ENCODE results near the gene HOXA4. TPM values are rescaled to one million over a fixed set of nuclear protein-coding genes. Genes with fewer than 3 reads are reported as not detected.

Gene HOXA4
- total and polyA plus RNA-seq, 10 of the 15 experiments (the other 5 are each of a cell fraction or from before 2014, with no cell fraction given), result 0.07 TPM; not detected in 9

DNA sequence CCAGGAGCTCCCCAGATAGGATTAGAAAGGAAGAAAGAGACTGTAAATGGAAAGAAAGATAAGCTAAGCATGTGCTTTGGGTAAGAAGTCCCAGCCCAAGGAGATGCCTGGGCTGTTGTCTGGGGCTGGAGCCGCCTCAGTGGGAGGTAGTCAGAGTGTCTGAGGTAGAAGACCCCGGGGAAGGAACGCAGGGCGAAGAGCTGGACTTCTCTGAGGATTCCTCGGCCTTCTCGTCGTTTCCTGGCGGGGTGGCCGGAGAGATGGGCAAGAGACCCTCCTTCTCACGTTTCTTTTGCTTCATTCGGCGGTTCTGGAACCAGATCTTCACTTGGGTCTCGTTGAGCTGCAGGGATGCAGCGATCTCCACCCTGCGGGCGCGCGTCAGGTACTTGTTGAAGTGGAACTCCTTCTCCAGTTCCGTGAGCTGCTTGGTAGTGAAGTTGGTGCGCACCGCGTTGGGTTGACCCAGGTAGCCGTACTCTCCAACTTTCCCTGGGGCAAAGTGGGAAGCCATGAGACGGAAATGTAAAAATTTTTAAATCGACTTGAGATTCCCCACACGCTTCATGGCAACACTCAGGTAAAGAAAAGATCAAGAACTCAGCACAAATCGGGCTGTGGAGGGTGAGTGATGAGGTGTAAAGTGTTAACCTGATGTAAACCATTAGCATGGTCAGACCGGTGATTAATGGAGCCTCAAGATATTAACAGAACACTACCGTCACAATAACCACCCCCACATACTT, 36.1 kb downstream of the HOXA4 start:
- H4K20me1 ChIP-seq (ENCODE audit: control insufficient read depth, insufficient read depth), result no peaks in the 10 kb centered on the region
- DNase-seq (ENCODE audit: low read depth, low spot score), result no peak
- intact Hi-C loops (cut with micrococcal nuclease; ENCODE audit: unreplicated experiment), result no loop called here
- peaks cover 0 to 10% of the 10 kb centered on the region in 2 experiments; a peak in 3 of 4 replicates for H3K27me3 ChIP-seq (replicated peaks in 1 of 2; ENCODE audit: control insufficient read depth in 2 of 2, insufficient read depth in 2 of 2, low read length in 1 of 2)
- in situ Hi-C loops (cut with MboI), result no loop called here
- BruUV-seq (replicated peaks), result no TSS peak
- no peaks in the 10 kb centered on the region for H3K36me3 ChIP-seq (ENCODE audit: control insufficient read depth in 2 of 2, insufficient read depth in 2 of 2, low read length in 1 of 2)
- TF ChIP-seq SREBF2 (IDR thresholded peaks at IDR 0.05; ENCODE audit: low read length) (no peak), JUNB (IDR thresholded peaks at IDR 0.05) (no peak), CHD1 (IDR thresholded peaks at IDR 0.05; ENCODE audit: low read depth, low read length) (no peak), NFXL1 (IDR thresholded peaks at IDR 0.05; ENCODE audit: borderline replicate concordance) (no peak), POLR2AphosphoS2 (IDR thresholded peaks at IDR 0.05; ENCODE audit: low read depth, low read length) (no peak), ZNF24 (IDR thresholded peaks at IDR 0.05) (no peak), SUPT20H (IDR thresholded peaks at IDR 0.05; ENCODE audit: borderline replicate concordance, control insufficient read depth, low read depth, low read length) (no peak)
- TF ChIP-seq, protein P1, sequence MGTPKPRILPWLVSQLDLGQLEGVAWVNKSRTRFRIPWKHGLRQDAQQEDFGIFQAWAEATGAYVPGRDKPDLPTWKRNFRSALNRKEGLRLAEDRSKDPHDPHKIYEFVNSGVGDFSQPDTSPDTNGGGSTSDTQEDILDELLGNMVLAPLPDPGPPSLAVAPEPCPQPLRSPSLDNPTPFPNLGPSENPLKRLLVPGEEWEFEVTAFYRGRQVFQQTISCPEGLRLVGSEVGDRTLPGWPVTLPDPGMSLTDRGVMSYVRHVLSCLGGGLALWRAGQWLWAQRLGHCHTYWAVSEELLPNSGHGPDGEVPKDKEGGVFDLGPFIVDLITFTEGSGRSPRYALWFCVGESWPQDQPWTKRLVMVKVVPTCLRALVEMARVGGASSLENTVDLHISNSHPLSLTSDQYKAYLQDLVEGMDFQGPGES (IDR thresholded peaks at IDR 0.05), result no peak
- TF ChIP-seq, protein P2, sequence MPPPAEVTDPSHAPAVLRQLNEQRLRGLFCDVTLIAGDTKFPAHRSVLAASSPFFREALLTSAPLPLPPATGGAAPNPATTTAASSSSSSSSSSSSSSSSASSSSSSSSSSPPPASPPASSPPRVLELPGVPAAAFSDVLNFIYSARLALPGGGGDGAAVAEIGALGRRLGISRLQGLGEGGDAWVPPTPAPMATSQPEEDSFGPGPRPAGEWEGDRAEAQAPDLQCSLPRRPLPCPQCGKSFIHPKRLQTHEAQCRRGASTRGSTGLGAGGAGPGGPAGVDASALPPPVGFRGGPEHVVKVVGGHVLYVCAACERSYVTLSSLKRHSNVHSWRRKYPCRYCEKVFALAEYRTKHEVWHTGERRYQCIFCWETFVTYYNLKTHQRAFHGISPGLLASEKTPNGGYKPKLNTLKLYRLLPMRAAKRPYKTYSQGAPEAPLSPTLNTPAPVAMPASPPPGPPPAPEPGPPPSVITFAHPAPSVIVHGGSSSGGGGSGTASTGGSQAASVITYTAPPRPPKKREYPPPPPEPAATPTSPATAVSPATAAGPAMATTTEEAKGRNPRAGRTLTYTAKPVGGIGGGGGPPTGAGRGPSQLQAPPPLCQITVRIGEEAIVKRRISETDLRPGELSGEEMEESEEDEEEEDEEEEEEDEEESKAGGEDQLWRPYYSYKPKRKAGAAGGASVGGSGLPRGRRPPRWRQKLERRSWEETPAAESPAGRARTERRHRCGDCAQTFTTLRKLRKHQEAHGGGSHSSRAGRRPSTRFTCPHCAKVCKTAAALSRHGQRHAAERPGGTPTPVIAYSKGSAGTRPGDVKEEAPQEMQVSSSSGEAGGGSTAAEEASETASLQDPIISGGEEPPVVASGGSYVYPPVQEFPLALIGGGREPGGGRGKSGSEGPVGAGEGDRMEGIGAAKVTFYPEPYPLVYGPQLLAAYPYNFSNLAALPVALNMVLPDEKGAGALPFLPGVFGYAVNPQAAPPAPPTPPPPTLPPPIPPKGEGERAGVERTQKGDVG (CRISPR knock-in tag; IDR thresholded peaks at IDR 0.05), result no peak
- TF ChIP-seq, protein P3, sequence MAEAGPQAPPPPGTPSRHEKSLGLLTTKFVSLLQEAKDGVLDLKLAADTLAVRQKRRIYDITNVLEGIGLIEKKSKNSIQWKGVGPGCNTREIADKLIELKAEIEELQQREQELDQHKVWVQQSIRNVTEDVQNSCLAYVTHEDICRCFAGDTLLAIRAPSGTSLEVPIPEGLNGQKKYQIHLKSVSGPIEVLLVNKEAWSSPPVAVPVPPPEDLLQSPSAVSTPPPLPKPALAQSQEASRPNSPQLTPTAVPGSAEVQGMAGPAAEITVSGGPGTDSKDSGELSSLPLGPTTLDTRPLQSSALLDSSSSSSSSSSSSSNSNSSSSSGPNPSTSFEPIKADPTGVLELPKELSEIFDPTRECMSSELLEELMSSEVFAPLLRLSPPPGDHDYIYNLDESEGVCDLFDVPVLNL (IDR thresholded peaks at IDR 0.05; ENCODE audit: low read depth, low read length), result no peak
- H3K27ac ChIP-seq (ENCODE audit: control insufficient read depth, insufficient read depth), result no peak overlapping the region
- POLR2A ChIA-PET, result interaction anchor here (0.6 to 1.4 kb wide), 5 partner anchors 9 to 344 kb away, joined by 3 to 5 read pairs (median 4); partner anchors contain the start of gene SKAP2
- no peaks in the 10 kb centered on the region for H3K79me2 ChIP-seq (ENCODE audit: control insufficient read depth, insufficient read depth, low read length)
- CTCF ChIA-PET, result interaction anchor here (0.9 to 3.4 kb wide), 5 partner anchors 11 to 241 kb away, joined by 3 to 18 read pairs (median 3); no protein-coding TSS in a partner anchor
- FAIRE-seq, result no peak
- no peak overlapping the region for H3K9ac ChIP-seq (ENCODE audit: control insufficient read depth, insufficient read depth, low read length)
- H3K9me3 ChIP-seq (replicated peaks; ENCODE audit: control insufficient read depth, insufficient read depth, low read length), result no peaks in the 10 kb centered on the region
- WGBS (ENCODE audit: insufficient coverage, insufficient replicate concordance, low lambda C conversion rate, missing lambda C conversion rate), result 89% methylated on average over 28 of the region's 29 CpGs
- no peak overlapping the region for H2AFZ ChIP-seq (ENCODE audit: control insufficient read depth, low read depth, low read length)
- SMC1A ChIA-PET (ENCODE audit: uncharacterized antibody, unreplicated experiment), result interaction anchor here (0.9 to 7.9 kb wide), 3 partner anchors 12 to 744 kb away, joined by 3 to 110 read pairs (median 4); no protein-coding TSS in a partner anchor
- no peak overlapping the region for H3K4me2 ChIP-seq (ENCODE audit: control insufficient read depth, insufficient read depth)
- RAD21 ChIA-PET (ENCODE audit: unreplicated experiment), result interaction anchor here (1.3 to 3.7 kb wide), 2 partner anchors 11 to 20 kb away, joined by 3 to 24 read pairs; no protein-coding TSS in a partner anchor
- no peak for ATAC-seq
- no peak overlapping the region for H3K4me3 ChIP-seq
- H3K4me1 ChIP-seq (ENCODE audit: control insufficient read depth, insufficient read depth, low read length), result peaks cover 6% of the 10 kb centered on the region
